GM12873 (cell line): ENCODE measurements around the gene AVP.

Source experiments
- TF ChIP-seq, protein P1 (sequence below): IDR thresholded peaks from 2 replicates; pipeline ENCODE4 v1.5.1; 2012; ENCODE audit warnings: low read depth, mild to moderate bottlenecking, moderate library complexity, low read length, control low read depth; ENCODE audit not compliant: insufficient read depth; ENCODE audit errors: missing control alignments

Gene AVP

DNA sequence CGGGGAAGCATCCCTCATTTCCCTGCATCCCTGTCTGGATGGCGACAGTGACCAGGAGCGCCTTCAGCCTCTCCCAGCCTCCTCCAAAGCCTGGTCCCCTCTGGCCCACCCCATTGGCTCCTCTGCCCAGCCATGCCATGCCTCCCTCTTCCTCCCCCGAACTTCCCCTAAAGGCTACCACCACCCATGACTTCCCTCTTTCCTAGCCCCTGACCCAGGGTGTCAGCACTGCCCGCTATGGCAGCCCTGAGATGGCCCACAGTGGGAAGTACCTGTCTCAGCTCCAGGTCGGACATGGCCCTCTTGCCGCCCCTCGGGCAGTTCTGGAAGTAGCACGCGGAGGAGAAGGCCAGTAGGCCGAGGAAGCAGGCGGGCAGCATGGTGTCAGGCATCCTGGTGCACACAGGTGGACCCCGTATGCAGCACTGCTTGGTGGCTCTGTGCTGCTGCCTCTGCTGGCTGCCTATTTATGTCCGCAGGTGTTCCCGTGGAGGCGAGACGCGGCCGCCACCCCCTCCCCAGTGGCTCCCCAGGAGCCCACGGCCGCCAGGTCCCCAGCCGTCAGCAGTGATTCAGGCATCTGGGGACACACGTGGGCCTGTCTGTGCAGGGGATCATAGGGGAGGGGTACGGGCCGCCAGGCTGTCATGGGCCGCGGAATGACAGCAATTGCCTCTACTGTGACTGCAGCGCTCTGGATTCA, at the start of gene AVP:
Gene AVP, minus strand, starts transcription at position 442 of the 703 bp plus-strand sequence. Its CDS starts 50 bp downstream, at position 392.
- TF ChIP-seq, protein P1, sequence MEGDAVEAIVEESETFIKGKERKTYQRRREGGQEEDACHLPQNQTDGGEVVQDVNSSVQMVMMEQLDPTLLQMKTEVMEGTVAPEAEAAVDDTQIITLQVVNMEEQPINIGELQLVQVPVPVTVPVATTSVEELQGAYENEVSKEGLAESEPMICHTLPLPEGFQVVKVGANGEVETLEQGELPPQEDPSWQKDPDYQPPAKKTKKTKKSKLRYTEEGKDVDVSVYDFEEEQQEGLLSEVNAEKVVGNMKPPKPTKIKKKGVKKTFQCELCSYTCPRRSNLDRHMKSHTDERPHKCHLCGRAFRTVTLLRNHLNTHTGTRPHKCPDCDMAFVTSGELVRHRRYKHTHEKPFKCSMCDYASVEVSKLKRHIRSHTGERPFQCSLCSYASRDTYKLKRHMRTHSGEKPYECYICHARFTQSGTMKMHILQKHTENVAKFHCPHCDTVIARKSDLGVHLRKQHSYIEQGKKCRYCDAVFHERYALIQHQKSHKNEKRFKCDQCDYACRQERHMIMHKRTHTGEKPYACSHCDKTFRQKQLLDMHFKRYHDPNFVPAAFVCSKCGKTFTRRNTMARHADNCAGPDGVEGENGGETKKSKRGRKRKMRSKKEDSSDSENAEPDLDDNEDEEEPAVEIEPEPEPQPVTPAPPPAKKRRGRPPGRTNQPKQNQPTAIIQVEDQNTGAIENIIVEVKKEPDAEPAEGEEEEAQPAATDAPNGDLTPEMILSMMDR: no peak

DNA sequence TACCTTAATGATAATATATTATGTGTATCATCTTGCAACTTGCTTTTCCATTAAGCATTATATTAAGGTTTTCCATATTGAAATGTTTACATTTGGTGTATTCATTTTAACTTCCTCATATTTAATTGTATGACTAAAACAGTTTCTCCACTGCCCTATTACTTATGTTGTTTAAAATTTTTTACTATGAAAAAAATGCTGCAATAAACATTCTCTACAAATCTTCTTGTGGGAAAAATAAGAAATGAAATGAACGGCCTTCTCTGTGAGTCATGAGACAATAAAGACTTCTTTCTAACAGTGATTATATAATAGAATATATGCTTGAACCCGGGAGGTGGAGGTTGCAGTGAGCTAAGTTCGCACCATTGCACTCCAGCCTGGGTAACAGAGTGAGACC, 49.6 kb upstream of the AVP start:
- TF ChIP-seq, protein P1: no peak

- TF ChIP-seq, protein P1: no peak
Measured at GRCh38 chr20:3133155-3133554, 48.6 kb upstream of the AVP start.

DNA sequence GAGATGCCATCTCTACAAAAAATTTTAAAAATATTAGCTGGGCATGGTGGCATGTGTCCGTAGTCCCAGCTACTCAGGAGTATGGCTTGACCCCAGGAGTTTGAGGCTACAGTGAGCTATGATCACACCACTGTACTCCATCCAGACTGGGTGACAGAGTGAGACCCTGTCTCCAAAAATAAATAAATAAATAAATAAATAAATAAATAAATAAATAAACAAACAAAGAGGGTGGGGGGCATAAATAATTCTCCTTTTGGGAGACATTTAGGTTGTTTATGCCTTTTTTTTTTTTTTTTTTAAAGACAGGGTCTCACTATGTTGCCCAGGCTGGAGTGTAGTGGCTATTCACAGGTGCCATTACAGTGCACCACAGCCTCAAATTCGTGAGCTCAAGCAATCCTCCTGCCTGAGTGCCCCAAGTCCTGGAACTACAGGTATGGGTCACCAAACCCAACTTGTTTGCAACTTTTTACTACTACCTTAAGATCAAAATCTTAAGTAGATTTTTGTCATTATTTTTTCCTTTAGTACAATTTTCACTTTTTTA, 45.6 kb upstream of the AVP start:
- TF ChIP-seq, protein P1: no peak

GRCh38 chr20:3129094-3129493, 44.6 kb upstream of the AVP start:
- TF ChIP-seq, protein P1: no peak

GRCh38 chr20:3128275-3128984, 43.9 kb upstream of the AVP start:
- TF ChIP-seq, protein P1: no peak

- TF ChIP-seq, protein P1: no peak
Measured at GRCh38 chr20:3126527-3126859, 42.0 kb upstream of the AVP start.
